Measurements from ENCODE around the gene CFAP74.

DNA sequence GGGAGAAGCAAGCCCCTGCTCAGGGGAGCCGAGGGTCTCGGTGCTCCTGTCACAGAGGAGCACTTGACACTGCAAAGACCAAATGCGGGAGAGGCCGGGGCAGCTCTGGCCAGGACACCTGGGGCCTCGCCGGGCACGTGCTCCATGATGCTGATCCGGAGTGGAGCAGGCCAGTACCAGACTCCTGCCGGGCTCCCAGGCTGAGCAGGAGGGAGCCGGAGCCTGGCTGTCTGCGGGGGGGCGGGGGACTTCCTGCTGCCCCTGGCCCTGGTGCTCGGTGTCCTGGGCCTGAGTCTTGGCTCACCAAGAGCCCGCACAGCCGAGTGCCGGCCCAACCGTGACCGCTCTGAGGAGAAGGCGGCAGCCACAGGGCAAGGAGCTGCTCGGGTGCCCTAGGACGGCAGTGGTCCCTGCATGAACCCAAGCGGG, 46.0 kb downstream of the CFAP74 start:
- no peak for TF ChIP-seq RAD21 (IDR thresholded peaks at IDR 0.05; ENCODE audit: low read depth)
- TF ChIP-seq CEBPB (IDR thresholded peaks at IDR 0.05): no peak
